Measurements from ENCODE around the gene SLC34A3.
"Not testable (repeated sequence)": the region's sequence is repeated elsewhere in the genome, so short reads cannot be mapped to it uniquely, and the experiment has no call there.

The SLC34A3 gene

DNA sequence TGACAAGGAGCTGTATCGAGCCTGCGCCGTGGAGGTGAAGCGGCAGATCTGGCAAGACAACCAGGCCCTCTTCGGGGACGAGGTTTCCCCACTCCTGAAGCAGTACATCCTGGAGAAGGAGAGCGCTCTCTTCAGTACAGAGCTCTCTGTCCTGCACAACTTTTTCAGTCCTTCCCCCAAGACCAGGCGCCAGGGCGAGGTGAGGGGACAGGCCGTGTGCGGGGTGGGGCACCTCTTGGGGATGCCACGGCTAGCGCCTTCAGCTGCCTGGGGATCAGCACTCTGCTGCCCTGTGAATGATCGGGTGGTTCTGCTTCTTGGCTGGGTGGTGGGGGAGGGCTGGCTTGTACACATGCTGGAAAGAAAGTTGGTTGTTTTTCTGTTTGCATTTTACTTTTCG, 26.2 kb downstream of the SLC34A3 start:
- Histone ChIP-seq H3K27me3 (ENCODE audit: insufficient read depth, low read length) (no peaks in the 10 kb centered on the region), H3K79me2 (ENCODE audit: insufficient read depth, low read length) (no peaks in the 10 kb centered on the region), H3K4me1 (ENCODE audit: insufficient read depth, low read length, severe bottlenecking) (peaks cover 45% of the 10 kb centered on the region), H3K9me3 (ENCODE audit: low read length) (no peaks in the 10 kb centered on the region), H3K27ac (ENCODE audit: low read depth, low read length, poor library complexity, severe bottlenecking) (no peak overlapping the region), H3K9ac (ENCODE audit: low read length) (peak overlapping the region; percentile 89; the same call in 1 of the 2 replicates), H3K36me3 (ENCODE audit: insufficient read depth, low read length) (peaks cover 10% of the 10 kb centered on the region), H3K9me2 (ENCODE audit: low read depth, low read length) (no peaks in the 10 kb centered on the region), H2AFZ (ENCODE audit: low read length) (no peak overlapping the region), H4K20me1 (ENCODE audit: insufficient read depth, low read length) (no peaks in the 10 kb centered on the region), H3K4me2 (ENCODE audit: low read length) (peak overlapping the region; percentile 88), H3K4me3 (ENCODE audit: low read depth, low read length, poor library complexity, severe bottlenecking) (peak overlapping the region; percentile 90), H3F3A (ENCODE audit: insufficient read depth, low read length) (no peaks in the 10 kb centered on the region)
- no peak for TF ChIP-seq EZH2 (IDR thresholded peaks at IDR 0.05; ENCODE audit: borderline replicate concordance, low read length)
- TF ChIP-seq, protein P1, sequence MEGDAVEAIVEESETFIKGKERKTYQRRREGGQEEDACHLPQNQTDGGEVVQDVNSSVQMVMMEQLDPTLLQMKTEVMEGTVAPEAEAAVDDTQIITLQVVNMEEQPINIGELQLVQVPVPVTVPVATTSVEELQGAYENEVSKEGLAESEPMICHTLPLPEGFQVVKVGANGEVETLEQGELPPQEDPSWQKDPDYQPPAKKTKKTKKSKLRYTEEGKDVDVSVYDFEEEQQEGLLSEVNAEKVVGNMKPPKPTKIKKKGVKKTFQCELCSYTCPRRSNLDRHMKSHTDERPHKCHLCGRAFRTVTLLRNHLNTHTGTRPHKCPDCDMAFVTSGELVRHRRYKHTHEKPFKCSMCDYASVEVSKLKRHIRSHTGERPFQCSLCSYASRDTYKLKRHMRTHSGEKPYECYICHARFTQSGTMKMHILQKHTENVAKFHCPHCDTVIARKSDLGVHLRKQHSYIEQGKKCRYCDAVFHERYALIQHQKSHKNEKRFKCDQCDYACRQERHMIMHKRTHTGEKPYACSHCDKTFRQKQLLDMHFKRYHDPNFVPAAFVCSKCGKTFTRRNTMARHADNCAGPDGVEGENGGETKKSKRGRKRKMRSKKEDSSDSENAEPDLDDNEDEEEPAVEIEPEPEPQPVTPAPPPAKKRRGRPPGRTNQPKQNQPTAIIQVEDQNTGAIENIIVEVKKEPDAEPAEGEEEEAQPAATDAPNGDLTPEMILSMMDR (IDR thresholded peaks at IDR 0.05; ENCODE audit: low read length) = no peak

- not testable (repeated sequence) for H3K79me2 ChIP-seq (ENCODE audit: insufficient read depth, low read length); H3K9me3 ChIP-seq (ENCODE audit: low read length); H3K9me2 ChIP-seq (ENCODE audit: low read depth, low read length); H3K27ac ChIP-seq (ENCODE audit: low read depth, low read length, poor library complexity, severe bottlenecking); H3K4me3 ChIP-seq (ENCODE audit: low read depth, low read length, poor library complexity, severe bottlenecking); H3F3A ChIP-seq (ENCODE audit: insufficient read depth, low read length); H3K4me2 ChIP-seq (ENCODE audit: low read length); H3K9ac ChIP-seq (ENCODE audit: low read length); H3K27me3 ChIP-seq (ENCODE audit: insufficient read depth, low read length); H2AFZ ChIP-seq (ENCODE audit: low read length); H3K4me1 ChIP-seq (ENCODE audit: insufficient read depth, low read length, severe bottlenecking); H4K20me1 ChIP-seq (ENCODE audit: insufficient read depth, low read length)
- TF ChIP-seq, protein P1 (IDR thresholded peaks at IDR 0.05; ENCODE audit: low read length) = peak; percentile 40; the same call in 1 of the 2 replicates
- peaks cover 30% of the 10 kb centered on the region for H3K36me3 ChIP-seq (ENCODE audit: insufficient read depth, low read length)
Measured at GRCh38 chr9:137262173-137262908, 31.6 kb downstream of the SLC34A3 start.

DNA sequence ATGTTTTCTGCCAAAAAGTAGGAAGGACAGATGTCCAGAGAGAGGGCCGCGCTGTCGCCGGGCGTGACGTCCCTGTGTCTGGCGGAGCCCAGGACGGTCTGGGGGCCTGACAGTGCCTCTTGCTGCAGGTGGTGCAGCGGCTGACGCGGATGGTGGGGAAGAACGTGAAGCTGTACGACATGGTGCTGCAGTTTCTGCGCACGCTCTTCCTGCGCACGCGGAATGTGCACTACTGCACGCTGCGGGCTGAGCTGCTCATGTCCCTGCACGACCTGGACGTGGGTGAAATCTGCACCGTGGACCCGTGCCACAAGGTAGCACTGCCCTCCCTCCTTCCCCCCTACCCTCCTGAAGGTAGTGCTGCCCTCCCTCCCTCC, 32.2 kb downstream of the SLC34A3 start:
- H3K9ac ChIP-seq (ENCODE audit: low read length) = no peak overlapping the region
- H3F3A ChIP-seq (ENCODE audit: insufficient read depth, low read length) = no peaks in the 10 kb centered on the region
- peaks cover 36% of the 10 kb centered on the region for H3K36me3 ChIP-seq (ENCODE audit: insufficient read depth, low read length)
- no peak overlapping the region for H3K27ac ChIP-seq (ENCODE audit: low read depth, low read length, poor library complexity, severe bottlenecking)
- no peaks in the 10 kb centered on the region for H3K79me2 ChIP-seq (ENCODE audit: insufficient read depth, low read length)
- peaks cover 13% of the 10 kb centered on the region for H3K4me1 ChIP-seq (ENCODE audit: insufficient read depth, low read length, severe bottlenecking)
- no peaks in the 10 kb centered on the region for H4K20me1 ChIP-seq (ENCODE audit: insufficient read depth, low read length)
- H3K4me2 ChIP-seq (ENCODE audit: low read length) = no peak overlapping the region
- TF ChIP-seq, protein P1 (IDR thresholded peaks at IDR 0.05; ENCODE audit: low read length) = no peak
- no peak for TF ChIP-seq EZH2 (IDR thresholded peaks at IDR 0.05; ENCODE audit: borderline replicate concordance, low read length)
- no peak overlapping the region for H3K4me3 ChIP-seq (ENCODE audit: low read depth, low read length, poor library complexity, severe bottlenecking)
- H3K9me2 ChIP-seq (ENCODE audit: low read depth, low read length) = no peaks in the 10 kb centered on the region
- no peak overlapping the region for H2AFZ ChIP-seq (ENCODE audit: low read length)
- H3K27me3 ChIP-seq (ENCODE audit: insufficient read depth, low read length) = no peaks in the 10 kb centered on the region
- no peaks in the 10 kb centered on the region for H3K9me3 ChIP-seq (ENCODE audit: low read length)
